MCF 10A (cell line): ENCODE measurements around the gene SMARCC1. TPM values are rescaled to one million over a fixed set of nuclear protein-coding genes. Genes with fewer than 3 reads are reported as not detected.

Experiments
- BruUV-seq: library from RNA; stranded (reverse); fragments of 400-500 nt; replicated peaks from 2 replicates; lab custom pipeline; 2021; lab: Mats Ljungman, UMichigan
- CTCF ChIA-PET: fragments of 300-600 bp; sonication (Branson Sonifier 250); formaldehyde crosslinking; extraction: SDS; loops from one replicate; lab custom pipeline; 2021; ENCODE audit warnings: antibody characterized with exemption, inconsistent platforms; lab: Yijun Ruan, JAX
- POLR2A ChIA-PET: fragments of 300-600, 350-650 bp; sonication (Branson Sonifier 250); formaldehyde crosslinking; extraction: SDS; loops from one replicate; lab custom pipeline; 2020; ENCODE audit warnings: antibody characterized with exemption, inconsistent platforms; lab: Yijun Ruan, JAX
- DNase-seq: peaks from one replicate; pipeline ENCODE4 v3.0.0-alpha.2; 2018; ENCODE audit not compliant: unreplicated experiment
- H3K27ac Mint-ChIP-seq: one replicate; pipeline ENCODE4 v1.8.0; 2022; ENCODE audit warnings: mild to moderate bottlenecking, low read depth, mixed read lengths; ENCODE audit not compliant: unreplicated experiment
- H3K27me3 Mint-ChIP-seq: one replicate; pipeline ENCODE4 v1.8.0; 2022; ENCODE audit warnings: mixed read lengths; ENCODE audit not compliant: insufficient read depth, unreplicated experiment
- H3K36me3 Mint-ChIP-seq: one replicate; pipeline ENCODE4 v1.8.0; 2022; ENCODE audit warnings: mild to moderate bottlenecking, moderate library complexity, mixed read lengths; ENCODE audit not compliant: insufficient read depth, unreplicated experiment
- H3K4me1 Mint-ChIP-seq: one replicate; pipeline ENCODE4 v1.8.0; 2022; ENCODE audit warnings: mixed read lengths; ENCODE audit not compliant: insufficient read depth, unreplicated experiment
- H3K4me3 Mint-ChIP-seq: one replicate; pipeline ENCODE4 v1.8.0; 2022; ENCODE audit warnings: mild to moderate bottlenecking, moderate library complexity, mixed read lengths; ENCODE audit not compliant: unreplicated experiment
- H3K9me3 Mint-ChIP-seq: one replicate; pipeline ENCODE4 v1.8.0; 2022; ENCODE audit warnings: mixed read lengths; ENCODE audit not compliant: unreplicated experiment
- intact Hi-C: fragments of 100-400 bp; cut with micrococcal nuclease; formaldehyde crosslinking; loops from 2 replicates; pipeline ENCODE4 v1.14.1; 2022
- total RNA-seq: library from RNA; stranded (reverse); gene quantifications from 2 replicates; pipeline ENCODE4 v1.2.3, GENCODE V29; 2022
- TF ChIP-seq, protein P1 (sequence below): fragments of 200-600 bp; IDR thresholded peaks from one replicate; pipeline ENCODE4 v1.8.0; 2022; ENCODE audit warnings: antibody characterized with exemption, mild to moderate bottlenecking; ENCODE audit not compliant: unreplicated experiment

The SMARCC1 gene
- total RNA-seq, 1 experiment from 2014 or later = 77.5 TPM

DNA sequence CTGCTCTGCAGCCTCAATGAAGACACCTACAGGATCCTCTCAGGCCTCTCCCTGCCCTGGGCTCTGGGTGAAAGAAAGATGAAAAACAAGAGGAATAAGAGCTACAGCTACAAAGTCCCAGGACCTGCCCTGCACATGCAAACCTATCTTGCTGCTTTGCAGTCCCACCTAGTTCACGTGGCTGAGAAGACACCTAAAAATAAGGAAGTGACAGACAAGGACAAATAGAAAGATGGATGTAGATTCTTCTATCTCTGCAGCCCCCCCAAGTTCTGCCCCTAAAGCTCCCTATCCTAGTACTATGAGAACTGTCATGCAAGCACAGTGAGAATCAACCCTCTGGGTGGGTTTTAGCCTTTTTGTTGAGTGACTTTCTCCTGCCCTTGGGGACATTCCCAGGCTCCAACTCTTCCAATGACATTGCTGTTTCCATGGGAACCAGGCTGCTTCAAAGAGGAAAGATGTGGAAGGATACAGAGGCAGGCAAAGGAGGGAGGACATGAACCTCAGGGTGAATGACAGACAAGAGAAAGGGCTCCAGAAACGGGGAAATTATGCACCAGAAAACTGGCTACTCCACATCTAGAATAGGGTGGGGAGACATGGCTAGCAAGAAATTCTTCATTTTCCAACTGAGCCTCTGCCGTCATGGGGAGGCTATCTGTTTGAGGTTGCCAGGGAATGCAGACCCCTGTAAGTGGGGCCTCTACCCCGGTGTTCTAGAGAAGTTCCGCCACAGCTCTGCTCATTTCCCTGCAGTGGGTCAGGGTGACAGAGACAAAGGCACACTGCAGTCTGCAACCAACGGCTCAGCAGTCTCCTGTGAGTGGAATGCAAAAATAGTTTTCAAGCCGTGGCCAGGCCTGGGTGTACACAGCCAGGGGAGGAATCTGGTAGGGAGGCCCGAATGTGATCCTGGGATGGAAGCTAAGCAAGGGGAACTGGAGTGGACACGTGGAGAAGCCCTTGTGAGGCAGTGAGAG is 208.2 kb downstream of the SMARCC1 start:
- H3K27ac Mint-ChIP-seq = no peak overlapping the region
- no peak overlapping the region for H3K4me3 Mint-ChIP-seq
- no peaks in the 10 kb centered on the region for H3K9me3 Mint-ChIP-seq
- H3K36me3 Mint-ChIP-seq = no peaks in the 10 kb centered on the region
- DNase-seq = no peak
- POLR2A ChIA-PET = interaction anchor here (1.1 kb wide), 1 partner anchor 33 kb away, joined by 3 read pairs; no protein-coding TSS in a partner anchor
- H3K27me3 Mint-ChIP-seq = peaks cover 25% of the 10 kb centered on the region
- TF ChIP-seq, protein P1, sequence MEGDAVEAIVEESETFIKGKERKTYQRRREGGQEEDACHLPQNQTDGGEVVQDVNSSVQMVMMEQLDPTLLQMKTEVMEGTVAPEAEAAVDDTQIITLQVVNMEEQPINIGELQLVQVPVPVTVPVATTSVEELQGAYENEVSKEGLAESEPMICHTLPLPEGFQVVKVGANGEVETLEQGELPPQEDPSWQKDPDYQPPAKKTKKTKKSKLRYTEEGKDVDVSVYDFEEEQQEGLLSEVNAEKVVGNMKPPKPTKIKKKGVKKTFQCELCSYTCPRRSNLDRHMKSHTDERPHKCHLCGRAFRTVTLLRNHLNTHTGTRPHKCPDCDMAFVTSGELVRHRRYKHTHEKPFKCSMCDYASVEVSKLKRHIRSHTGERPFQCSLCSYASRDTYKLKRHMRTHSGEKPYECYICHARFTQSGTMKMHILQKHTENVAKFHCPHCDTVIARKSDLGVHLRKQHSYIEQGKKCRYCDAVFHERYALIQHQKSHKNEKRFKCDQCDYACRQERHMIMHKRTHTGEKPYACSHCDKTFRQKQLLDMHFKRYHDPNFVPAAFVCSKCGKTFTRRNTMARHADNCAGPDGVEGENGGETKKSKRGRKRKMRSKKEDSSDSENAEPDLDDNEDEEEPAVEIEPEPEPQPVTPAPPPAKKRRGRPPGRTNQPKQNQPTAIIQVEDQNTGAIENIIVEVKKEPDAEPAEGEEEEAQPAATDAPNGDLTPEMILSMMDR = no peak
- H3K4me1 Mint-ChIP-seq = no peaks in the 10 kb centered on the region
- CTCF ChIA-PET = interaction anchor here (0.7 kb wide), 1 partner anchor 336 kb away, joined by 3 read pairs; no protein-coding TSS in a partner anchor
- intact Hi-C loops = no loop called here
- no TSS peak for BruUV-seq

DNA sequence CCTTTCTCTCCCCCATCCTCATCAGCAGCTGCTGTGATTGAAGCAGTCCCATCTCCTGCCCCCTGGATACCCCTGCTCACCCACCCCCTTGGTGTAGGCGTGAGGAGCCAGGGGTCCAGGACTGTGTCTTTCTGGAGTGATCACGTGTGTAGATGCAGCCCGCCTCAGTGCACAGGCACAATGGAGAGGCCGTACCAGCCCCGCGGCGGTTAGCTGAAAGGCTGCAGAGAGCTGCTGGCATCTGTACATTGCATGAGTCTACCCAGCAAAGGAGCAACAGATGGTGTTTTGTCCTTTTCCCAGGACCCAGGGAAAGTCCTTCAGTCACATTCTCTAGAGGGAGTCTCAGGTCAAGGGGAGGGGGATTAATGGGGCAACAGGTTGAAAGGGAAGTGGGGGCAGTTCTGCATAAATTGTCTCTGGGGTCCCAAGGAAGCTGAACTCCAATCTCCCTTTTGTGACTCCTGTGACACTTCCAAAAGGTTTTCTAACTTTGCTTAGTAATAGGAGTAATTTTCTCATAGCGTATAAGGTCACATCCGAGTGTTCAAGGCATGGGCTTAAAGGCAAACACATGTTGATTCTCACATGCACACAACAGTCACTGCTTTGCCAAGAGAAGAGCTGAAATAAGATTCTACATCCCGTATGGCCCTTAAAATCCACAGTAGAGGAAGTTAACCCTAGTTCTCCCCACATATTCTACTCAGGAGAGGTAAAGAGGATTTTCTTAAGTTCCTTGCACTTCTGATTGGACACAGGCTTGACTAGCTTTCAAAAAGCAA is 210.1 kb downstream of the SMARCC1 start:
- Mint-ChIP-seq H3K27ac (no peak overlapping the region), H3K36me3 (no peaks in the 10 kb centered on the region), H3K4me3 (no peak overlapping the region), H3K27me3 (peaks cover 25% of the 10 kb centered on the region), H3K4me1 (no peaks in the 10 kb centered on the region), H3K9me3 (no peaks in the 10 kb centered on the region)
- no peak for DNase-seq
- ChIA-PET POLR2A (interaction anchor here (0.6 to 1.4 kb wide), 3 partner anchors 38 to 1740 kb away, joined by 3 read pairs; no protein-coding TSS in a partner anchor), CTCF (interaction anchor here (0.6 to 1.0 kb wide), 3 partner anchors 38 to 796 kb away, joined by 3 to 5 read pairs (median 5); no protein-coding TSS in a partner anchor)
- intact Hi-C loops = no loop called here
- BruUV-seq = no TSS peak
- TF ChIP-seq, protein P1 = no peak

DNA sequence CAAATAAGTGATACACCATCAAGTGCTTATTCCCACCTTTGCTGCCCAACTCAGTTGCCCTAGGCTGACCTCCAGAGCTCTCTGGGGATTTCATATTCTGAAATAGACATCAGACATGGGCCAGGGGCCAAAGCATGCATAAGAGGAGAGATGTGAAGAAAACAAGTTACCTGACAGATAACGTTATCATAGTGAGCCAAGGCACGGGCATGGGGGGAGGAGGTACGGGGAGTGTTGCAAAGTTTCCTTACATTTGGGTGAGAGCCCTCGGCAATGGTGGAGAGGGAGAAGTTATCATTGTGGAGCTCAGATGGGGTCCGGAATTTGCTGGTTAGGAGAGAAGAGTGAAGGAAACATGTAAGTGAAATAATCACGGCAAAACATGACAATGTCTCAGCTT is 212.8 kb downstream of the SMARCC1 start:
- CTCF ChIA-PET = interaction anchor here (1.0 kb wide), 1 partner anchor 47 kb away, joined by 4 read pairs; no protein-coding TSS in a partner anchor
- intact Hi-C loops = no loop called here
- no peak overlapping the region for H3K27ac Mint-ChIP-seq

More for the DNA sequence above, 212.8 kb downstream of the SMARCC1 start:
- H3K4me3 Mint-ChIP-seq = no peak overlapping the region
- H3K4me1 Mint-ChIP-seq = no peaks in the 10 kb centered on the region
- no peaks in the 10 kb centered on the region for H3K9me3 Mint-ChIP-seq
- DNase-seq = no peak
- no peaks in the 10 kb centered on the region for H3K36me3 Mint-ChIP-seq
- POLR2A ChIA-PET = no interaction called here
- no TSS peak for BruUV-seq
- peaks cover 25% of the 10 kb centered on the region for H3K27me3 Mint-ChIP-seq
- TF ChIP-seq, protein P1 = no peak
